ENCODE measurements around the gene HAUS1. TPM values are rescaled to one million over a fixed set of nuclear protein-coding genes. Genes with fewer than 3 reads are reported as not detected.
A peak's percentile ranks its signal among the peaks of the same experiment; 100 is the strongest.
"Not testable (repeated sequence)": the region's sequence is repeated elsewhere in the genome, so short reads cannot be mapped to it uniquely, and the experiment has no call there.

HAUS1 gene
- polyA plus RNA-seq, 3 donors: 43.3 to 56.5 (median 53.7) TPM

DNA sequence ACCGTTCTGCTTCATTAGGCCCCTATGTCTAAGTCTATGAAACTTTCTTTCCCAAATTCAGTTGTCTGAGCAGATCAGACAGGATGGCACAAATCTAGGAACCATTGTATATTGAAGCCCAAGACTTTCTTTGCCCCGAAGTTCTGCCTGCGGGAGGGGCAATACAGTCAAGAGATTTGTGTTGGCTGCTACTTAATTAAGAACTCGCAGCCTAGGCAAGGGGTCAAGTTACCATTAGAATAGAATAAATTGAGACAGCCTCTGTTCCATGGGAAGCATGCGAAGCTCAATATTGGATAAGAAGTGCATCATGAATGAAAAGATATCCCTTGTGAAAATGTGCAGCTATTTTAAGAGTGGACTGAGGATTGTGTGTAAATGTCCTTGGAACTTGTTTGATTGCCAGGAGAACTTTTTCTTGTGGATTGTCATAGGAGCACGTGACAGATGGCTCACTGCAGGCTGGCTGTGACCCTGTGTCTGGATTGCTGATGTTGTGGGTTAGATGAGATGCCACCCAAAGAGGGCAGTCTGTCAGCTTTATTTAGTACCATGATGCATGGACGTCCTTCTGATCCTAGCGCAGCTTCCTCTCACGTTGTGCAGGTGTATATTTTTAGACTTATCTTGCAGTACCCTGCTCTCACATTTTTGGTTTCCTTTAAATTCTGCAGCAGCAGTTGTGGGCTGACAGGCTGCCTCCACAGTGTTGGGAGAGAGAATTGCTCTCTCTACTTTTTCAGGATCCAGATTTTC lies 30.9 kb downstream of the HAUS1 start:
- DNase-seq (ENCODE audit: extremely low read depth in 1 of 11, low read depth in 9 of 11, low spot score in 4 of 11): no peak

DNA sequence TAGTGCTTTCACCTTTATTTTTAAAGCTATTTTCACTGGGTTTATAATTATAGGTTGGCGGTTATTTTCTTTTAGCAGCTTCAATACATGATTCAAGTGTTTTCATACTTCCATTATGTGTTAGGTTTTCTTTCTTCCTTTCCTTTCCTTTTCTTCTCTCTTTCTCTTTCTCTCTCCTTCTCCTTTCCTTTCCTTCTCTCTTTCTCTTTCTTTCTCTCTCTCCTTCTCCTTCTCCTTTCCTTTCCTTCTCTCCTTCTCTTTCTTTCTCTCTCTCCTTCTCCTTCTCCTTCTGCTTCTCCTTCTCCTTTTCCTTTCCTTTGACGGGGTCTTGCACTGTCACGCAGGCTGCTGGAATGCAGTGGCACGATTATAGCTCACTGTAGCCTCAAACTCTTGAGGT lies 36.0 kb downstream of the HAUS1 start:
- DNase-seq (ENCODE audit: extremely low read depth in 1 of 11, low read depth in 9 of 11, low spot score in 4 of 11): no peak

DNA sequence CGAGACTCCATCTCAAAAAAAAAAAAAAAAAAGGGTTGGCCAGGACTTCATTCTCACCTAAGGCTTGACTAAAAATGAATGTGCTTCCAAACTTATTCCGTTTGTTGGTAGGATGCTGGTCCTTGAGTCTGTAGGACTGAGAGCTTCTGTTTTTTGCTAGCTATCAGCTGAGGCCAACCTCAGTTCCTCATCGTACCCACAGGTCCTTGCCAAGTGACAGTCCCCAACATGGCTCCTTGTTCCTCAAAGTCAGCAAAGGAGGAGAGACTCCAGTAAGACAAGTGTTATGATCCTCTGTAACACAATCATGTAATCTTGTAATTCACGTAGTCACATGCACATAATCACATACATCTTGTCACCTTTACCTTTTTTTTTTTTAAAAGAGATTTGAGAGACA lies 37.0 kb downstream of the HAUS1 start:
- no peak for DNase-seq (ENCODE audit: extremely low read depth in 1 of 11, low read depth in 9 of 11, low spot score in 4 of 11)

DNA sequence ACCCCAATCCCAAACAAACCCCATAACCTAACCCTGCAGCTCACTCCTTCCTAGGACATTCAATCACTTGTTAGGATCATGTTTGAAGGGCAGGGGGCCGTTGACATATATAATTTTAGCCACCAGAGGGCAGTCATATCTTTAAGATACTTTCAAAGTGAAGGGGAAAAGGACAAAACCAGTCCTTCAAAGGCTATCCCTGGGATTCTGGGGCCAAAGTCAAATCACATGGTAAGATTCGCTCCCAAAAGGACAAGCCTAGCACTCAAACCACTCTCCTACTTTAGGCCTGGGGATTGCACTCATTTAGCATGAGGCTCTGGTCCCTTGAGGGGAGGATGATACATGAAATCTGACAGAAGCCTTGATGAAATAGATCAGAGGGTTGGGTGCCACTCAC lies 44.6 kb downstream of the HAUS1 start:
- DNase-seq (ENCODE audit: extremely low read depth in 1 of 11, low read depth in 9 of 11, low spot score in 4 of 11): peak in 6 of 11 donors; percentile 24 to 47 (median 32)

DNA sequence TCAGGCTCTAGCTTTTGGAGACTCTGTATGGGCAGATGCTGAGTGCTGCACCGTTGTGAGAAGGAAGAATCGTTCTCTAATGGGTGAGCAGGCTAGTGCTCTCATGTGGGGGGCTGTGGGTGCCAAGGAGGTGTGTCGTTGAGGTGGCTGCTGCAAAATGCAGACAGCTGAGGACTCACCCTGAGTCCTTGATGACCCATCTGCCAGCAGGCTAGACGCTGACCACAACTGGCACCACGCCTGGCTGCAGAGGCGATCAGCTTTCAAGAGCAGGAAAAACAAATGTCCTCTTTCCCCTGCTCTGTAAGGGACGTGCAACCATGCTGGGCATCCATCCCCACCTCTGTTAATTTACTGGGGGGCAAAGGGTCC lies 48.2 kb downstream of the HAUS1 start:
- peak in 2 of 11 donors; percentile 15 to 49 for DNase-seq (ENCODE audit: extremely low read depth in 1 of 11, low read depth in 9 of 11, low spot score in 4 of 11)

DNA sequence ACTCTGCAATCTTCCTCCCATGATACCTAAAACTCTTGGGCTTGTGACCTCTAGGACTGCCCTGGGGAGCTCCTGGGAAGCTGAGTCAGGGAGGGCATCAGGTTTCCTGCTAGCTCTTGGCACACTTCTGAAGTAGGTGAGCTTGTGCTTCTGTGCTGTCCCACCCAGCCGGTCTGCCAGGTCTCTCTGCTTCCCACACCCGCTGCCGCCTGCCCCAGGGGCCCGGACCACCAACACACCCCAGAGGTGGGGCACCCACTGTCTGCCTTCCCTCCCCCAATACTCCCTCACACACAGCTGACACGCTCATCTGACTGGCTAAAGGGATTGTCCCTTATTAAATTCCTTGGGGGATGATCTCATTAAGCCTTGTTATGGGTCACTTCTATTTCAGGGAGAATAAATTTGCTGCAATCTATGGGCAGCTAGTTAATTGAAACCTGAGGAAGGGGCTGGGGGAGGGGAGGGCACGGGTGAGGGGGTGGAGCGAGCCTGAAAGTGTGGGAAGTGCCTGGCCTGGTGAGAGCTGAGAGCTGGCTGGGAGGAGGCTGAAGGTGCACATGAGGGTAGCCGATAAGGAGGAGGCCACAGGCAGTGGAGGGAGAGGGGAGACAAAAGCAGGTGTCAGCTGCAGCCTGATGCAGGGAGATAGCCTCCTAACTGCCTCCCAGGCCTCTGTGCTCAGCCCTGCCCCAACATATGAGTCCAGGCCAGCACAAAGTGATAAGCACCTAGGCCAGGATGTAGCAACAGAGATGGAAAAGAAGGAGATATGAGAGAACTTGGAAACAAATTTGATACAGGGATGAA lies 48.8 kb downstream of the HAUS1 start:
- peak in 10 of 11 donors; percentile 42 to 78 (median 60) for DNase-seq (ENCODE audit: extremely low read depth in 1 of 11, low read depth in 9 of 11, low spot score in 4 of 11)

DNA sequence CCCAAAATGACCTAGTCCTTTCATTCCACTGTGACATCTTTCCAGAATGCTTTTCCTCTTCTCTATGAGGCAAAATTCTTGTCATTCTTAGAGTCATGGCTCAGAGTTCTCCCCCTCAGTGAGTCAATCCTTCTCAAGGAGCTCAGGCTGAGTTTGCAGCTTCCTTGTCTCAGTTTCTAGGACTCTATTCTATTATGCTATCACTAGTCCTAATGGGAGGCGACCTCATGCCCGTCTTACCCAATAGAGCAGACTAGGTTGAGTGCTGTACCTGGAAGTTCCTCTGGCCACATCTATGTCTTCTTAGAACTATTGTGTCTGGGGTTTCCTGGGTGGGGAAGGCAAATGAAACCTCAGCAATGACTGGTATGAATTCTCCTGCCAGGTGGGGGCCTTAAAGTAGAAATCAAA lies 51.5 kb downstream of the HAUS1 start:
- DNase-seq (ENCODE audit: extremely low read depth in 1 of 11, low read depth in 9 of 11, low spot score in 4 of 11): no peak

DNA sequence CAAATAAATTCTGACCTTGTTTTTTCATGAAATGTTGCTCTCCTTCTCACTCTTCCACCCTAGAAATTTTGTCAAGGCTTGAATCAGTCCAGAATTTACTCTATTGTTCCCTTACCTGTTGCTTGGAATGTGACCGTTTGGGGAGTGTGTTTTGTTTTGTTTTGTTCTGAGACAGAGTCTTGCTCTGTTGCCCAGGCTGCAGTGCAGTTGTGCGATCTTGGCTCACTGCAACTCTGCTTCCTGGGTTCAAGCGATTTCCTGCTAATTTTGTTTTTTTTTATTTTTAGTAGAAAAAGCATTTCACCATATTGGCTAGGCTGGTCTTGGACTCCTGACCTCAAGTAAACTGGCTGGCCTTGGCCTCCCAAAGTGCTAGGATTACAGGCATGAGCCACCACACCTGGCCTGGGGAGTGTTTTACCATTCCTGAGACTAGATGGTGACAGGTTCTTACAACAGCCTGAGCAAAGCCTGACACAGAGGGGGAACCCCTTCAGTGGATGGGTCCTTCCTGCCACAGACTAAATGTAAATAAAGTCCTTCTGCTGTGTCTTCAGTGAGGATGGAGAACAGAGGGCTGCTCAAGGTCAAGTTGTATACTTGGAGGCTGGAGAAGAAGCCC lies 52.0 kb downstream of the HAUS1 start:
- DNase-seq (ENCODE audit: extremely low read depth in 1 of 11, low read depth in 9 of 11, low spot score in 4 of 11): no peak

DNA sequence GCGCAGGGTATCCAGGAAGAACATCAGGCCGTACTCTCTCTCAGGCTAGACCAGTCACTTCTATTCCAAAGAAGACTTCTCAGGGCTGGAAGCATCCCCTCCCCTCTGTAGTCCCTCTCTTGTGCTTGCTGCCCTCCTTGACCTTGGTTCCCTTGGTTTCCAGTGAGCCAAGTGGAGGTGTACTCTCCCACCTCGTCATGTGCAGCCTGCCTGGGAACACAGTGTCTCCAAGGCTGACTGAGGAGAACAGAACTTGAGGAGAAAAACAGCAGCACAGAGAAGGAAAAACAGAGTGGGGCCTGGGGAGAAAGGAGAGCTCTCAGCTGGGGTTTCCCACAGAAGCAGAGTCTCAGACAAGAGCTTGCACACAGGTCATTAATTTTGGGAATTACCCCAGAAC lies 52.7 kb downstream of the HAUS1 start:
- no peak for DNase-seq (ENCODE audit: extremely low read depth in 1 of 11, low read depth in 9 of 11, low spot score in 4 of 11)

DNA sequence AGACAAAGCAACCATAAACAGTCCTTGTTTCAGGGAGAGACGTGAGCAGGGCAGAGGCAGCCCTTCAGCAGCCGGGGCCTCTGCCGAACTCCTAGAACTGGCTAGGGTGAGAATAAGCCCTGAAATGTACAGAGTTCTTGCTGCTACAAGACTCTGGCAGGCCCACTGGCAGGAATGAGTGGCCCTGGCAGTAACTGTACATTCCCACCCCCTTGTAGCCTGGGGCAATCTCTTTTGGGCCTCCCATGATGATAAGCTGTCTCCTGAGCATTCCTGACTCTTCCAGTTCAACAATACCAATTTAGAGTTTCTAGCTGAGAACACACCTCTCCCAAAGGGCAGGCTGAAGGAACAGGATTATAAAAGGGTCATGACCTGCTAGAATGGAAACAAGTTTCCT lies 54.3 kb downstream of the HAUS1 start:
- no peak for DNase-seq (ENCODE audit: extremely low read depth in 1 of 11, low read depth in 9 of 11, low spot score in 4 of 11)

DNA sequence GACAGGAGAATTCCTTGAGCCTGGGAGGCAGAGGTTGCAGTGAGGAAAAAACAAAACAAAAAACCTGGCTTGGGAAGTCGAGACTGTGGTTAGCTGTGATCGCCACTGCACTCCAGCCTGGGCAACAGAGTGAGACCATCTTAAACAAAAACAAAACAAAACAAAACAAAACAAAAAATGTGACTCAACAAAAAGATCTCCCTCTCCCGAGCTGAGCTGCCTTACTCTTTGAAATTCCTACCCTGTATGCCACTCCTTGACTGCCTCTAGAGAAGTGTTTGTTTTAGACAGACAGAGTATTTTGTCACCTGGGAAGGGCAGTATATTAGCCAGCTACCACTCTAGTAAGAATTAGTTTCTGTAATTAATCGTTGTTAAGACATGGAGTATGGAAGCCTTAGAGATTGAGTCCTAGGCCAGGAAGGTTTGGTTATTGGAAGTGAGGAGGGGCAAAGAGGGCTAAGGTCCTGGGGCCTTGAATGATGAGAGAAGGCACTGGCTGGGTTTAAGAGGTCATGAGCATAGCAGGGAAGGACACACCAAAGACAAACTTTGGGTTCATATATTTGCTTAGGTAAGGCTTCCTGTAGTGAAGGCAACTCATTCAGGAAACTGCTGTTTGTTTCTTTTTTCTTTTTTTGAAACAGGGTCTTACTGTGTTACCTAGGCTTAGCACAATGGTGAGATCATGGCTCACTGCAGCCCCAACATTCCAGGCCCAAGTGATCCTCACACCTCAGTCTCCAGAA lies 56.0 kb downstream of the HAUS1 start:
- DNase-seq (ENCODE audit: extremely low read depth in 1 of 11, low read depth in 9 of 11, low spot score in 4 of 11): no peak

DNA sequence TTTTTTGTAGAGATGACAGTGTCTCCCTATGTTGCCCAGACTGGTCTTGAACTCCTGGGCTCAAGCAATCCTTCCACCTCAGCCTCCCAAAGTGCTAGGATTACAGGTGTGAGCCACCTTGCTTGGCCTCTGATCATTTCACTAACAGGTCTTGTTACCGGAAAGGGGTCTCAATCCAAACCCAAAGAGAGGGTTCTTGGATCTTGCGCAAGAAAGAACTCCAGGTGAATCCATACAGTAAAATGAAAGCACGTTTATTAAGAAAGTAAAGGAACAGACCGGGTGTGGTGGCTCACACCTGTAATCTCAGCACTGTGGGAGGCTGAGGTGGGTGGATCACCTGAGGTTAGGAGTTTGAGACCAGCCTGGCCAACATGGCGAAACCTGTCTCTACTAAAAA lies 56.7 kb downstream of the HAUS1 start:
- not testable (repeated sequence) for DNase-seq (ENCODE audit: extremely low read depth in 1 of 11, low read depth in 9 of 11, low spot score in 4 of 11)

DNA sequence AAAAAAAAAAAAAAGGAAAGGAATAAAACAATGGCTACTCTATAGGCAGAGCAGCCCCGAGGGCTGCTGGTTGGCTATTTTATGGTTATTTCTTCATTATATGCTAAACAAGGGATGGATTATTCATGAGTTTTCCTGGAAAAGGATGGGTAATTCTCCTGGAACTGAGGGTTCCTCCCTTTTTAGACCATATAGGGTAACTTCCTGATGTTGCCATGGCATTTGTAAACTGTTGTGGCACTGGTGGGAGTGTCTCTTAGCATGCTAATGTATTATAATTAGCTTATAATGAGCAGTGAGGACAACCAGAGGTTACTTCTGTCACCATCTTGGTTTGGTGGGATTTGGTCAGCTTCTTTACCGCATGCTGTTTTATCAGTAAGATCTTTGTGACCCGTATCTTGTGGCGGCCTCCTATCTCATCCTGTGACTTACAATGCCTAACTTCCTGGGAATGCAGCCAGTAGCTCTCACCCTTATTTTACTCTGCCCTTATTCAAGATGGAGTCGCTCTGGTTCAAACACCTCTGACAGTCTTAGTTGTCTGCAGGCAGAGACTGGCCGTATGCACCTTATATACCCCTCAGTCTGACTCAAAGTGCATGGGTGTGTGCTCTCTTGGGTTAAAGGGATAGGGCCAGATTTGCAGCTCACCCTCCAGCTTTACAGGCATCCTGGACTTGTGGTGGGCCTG lies 57.7 kb downstream of the HAUS1 start:
- no peak for DNase-seq (ENCODE audit: extremely low read depth in 1 of 11, low read depth in 9 of 11, low spot score in 4 of 11)

DNA sequence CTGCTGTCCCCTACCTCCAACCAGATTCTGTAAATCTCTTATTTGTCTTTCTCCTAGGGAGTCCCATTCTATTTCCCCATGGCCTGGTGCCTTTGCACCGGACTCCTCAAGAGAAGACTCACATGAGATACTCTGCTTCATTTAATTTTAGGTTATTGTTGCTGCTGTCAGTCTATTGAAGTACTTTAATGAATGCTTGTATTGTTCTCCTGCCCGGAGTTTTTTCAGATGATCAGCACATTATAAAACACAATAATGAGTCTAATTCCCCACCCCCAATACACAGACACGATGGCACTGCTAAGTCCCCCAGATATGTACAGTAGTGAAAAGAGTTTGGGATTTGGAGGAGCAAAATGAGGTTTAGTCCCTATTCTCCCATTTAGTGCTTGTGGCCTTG lies 58.9 kb downstream of the HAUS1 start:
- DNase-seq (ENCODE audit: extremely low read depth in 1 of 11, low read depth in 9 of 11, low spot score in 4 of 11): no peak

DNA sequence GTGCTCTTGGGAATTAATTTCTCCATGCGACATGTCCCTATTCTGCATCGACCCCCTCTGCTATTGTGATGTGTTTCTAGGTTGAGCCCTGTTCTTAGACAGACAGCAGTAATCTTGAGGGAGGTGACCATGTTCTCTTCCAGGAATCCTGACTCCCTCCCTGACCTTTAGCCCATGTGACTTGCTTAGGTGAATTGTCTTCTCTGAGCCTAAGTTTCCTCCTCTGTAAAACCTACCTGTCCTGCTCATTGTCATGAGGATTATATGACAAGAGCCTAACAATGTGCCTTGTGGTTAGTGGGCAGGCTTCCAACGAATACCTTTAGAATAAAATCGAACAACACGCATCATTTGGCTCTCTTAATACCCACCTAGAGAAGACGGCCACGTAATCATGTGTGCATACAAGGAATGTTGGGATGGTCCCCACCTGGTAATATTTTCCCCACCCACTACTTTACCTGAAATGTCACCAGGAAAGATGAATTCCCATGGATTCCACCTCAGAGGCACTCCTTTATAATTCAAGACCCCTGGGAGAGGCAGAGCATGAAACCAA lies 59.8 kb downstream of the HAUS1 start:
- DNase-seq (ENCODE audit: extremely low read depth in 1 of 11, low read depth in 9 of 11, low spot score in 4 of 11): no peak

DNA sequence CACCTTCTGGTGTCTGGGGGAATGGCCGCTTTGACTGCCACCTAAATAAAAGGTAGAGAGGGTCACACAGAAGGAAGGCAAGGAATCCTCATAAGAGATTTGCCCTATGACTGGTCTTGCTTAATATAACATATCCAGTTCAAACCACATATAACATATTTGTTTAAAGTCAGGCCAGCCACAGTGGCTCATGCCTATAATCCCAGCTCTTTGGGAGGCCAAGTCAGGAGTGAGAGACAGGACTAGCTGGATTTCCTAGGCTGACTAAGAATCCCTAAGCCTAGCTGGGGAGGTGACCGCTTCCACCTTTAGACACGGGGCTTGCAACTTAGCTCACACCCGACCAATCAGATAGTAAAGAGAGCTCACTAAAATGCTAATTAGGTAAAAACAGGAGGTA lies 60.3 kb downstream of the HAUS1 start:
- DNase-seq (ENCODE audit: extremely low read depth in 1 of 11, low read depth in 9 of 11, low spot score in 4 of 11): not testable (repeated sequence)

DNA sequence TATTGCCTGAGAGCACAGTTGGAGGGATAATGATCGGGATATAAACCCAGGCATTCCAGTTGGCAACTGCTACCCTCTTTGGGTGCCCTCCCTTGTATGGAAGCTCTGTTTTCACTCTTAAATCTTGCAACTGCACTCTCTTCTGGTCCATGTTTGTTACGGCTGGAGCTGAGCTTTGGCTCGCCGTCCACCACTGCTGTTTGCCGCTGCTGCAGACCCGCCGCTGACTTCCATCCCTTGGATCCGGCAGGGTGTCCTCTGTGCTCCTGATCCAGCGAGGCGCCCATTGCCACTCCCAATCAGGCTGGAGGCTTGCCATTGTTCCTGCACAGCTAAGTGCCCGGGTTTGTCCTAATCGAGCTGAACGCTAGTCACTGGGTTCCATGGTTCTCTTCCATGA lies 60.7 kb downstream of the HAUS1 start:
- DNase-seq (ENCODE audit: extremely low read depth in 1 of 11, low read depth in 9 of 11, low spot score in 4 of 11): no peak

DNA sequence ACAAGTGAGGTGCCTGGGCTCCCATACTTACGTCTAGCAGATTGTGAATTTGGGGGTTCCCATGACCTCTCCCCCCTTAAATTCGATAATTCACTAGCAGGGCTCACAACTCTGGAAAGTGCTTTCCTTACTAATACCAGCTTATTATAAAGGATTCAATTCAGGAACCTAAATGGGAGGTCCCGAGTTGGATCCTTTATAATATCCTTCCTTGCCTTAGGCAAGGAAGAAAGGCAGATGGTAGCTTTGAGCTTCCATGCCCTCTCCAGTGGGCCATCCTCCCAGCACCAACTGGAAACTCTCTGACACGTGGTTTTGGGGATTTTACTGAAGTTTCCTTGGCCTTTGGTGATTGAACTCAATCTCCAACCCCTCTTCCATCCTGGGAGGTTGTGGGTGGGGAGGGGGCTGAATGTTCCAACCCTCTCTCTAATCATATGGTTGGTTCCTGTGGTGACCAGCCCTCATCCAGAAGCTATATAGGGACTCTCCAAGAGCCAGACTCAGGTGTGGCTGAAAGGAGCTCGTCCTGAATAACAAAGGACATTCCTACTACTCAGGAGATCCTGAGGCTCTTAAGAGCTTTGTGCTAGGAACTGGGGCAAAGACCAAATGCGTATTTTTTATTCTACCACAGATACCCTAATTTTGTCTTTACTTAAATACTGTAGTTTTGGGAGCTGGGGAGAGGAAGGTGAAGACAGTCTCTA lies 62.2 kb downstream of the HAUS1 start:
- no peak for DNase-seq (ENCODE audit: extremely low read depth in 1 of 11, low read depth in 9 of 11, low spot score in 4 of 11)
